ENCODE measurements around the gene PAH.

Gene PAH

DNA sequence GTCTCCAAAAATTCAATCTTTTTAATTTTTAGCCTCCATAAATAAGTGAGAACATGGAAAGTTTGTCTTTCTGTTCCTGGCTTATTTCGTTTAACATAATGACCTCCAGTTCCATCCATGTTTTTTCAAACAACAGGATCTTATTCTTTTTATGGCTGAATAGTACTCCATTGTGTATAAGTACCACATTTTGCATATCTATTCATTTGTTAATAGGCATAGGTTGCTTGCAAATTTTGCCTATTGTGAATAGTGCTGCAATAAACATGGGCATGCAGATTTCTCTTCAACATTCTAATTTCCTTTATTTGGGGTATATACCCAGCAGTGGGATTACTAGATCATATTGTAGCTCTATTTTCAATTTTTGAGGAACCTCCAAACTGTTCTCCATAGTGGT, 16.1 kb upstream of the PAH start:
- TF ChIP-seq, protein P1, sequence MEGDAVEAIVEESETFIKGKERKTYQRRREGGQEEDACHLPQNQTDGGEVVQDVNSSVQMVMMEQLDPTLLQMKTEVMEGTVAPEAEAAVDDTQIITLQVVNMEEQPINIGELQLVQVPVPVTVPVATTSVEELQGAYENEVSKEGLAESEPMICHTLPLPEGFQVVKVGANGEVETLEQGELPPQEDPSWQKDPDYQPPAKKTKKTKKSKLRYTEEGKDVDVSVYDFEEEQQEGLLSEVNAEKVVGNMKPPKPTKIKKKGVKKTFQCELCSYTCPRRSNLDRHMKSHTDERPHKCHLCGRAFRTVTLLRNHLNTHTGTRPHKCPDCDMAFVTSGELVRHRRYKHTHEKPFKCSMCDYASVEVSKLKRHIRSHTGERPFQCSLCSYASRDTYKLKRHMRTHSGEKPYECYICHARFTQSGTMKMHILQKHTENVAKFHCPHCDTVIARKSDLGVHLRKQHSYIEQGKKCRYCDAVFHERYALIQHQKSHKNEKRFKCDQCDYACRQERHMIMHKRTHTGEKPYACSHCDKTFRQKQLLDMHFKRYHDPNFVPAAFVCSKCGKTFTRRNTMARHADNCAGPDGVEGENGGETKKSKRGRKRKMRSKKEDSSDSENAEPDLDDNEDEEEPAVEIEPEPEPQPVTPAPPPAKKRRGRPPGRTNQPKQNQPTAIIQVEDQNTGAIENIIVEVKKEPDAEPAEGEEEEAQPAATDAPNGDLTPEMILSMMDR (IDR thresholded peaks at IDR 0.05; ENCODE audit: control insufficient read depth, extremely low read depth, insufficient read depth) = no peak
- no peak overlapping the region for H3K4me3 ChIP-seq (ENCODE audit: low read depth, low read length)
- no peak for DNase-seq (ENCODE audit: low read depth)

DNA sequence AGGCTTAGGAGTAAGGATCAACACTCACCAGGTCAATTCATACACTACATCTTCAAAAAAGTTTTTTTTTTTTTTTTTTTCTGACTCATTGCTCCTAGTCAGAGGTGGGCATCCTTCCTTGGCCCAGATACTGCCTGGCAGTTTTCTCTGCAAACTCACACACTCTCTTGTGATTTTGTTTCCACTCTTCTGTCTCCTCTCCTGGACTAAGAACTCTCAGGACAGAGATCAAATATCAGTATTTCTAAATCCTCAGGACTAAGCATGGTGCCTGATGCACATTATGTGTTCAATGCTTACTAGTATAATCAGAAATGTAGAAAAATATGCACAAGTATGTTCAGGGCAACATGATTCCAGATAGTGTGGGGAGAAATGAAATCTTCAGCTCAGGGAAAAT, 10.2 kb upstream of the PAH start:
- TF ChIP-seq, protein P1 (IDR thresholded peaks at IDR 0.05; ENCODE audit: control insufficient read depth, extremely low read depth, insufficient read depth) = no peak
- H3K4me3 ChIP-seq (ENCODE audit: low read depth, low read length) = no peak overlapping the region
- no peak for DNase-seq (ENCODE audit: low read depth)

DNA sequence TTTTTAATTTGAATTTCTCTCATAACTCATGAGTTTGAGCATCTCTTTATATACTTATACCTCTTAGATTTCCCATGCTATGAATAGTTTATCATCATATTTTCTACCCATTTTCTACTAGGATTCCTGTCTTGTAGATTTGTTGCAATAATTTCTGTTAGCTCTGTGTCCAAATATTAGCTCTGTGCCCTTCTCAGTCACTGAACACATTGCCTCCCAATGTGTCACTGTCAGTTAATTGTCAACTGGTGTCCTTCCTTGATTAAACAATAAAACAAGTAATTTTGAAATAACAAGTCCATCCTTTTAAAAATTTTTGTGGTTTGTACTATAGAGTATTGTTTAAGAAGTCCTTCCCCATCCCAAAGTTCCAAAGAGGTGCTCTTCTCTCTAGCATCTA, 4.2 kb upstream of the PAH start:
- TF ChIP-seq, protein P1 (IDR thresholded peaks at IDR 0.05; ENCODE audit: control insufficient read depth, extremely low read depth, insufficient read depth) = no peak
- H3K4me3 ChIP-seq (ENCODE audit: low read depth, low read length) = no peak overlapping the region
- no peak for DNase-seq (ENCODE audit: low read depth)

DNA sequence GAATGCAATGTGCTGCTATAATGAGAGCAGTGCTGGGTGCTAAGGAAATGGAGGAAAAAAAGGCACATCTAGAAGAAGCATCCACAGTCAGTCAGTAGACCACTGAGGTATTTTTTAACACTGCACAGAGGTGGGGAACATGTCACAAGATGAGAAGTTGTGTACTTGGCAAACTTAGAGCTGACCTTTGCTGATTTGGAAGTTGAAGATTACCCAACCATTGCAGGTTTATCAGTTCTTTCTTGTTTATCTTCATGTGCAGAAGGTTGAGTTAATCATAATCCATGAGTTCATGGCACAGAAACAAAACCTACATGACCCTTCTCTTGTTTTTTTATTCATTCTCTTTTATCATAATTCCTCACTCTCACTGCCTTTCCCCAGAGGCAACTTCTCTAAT, 3.2 kb upstream of the PAH start:
- DNase-seq (ENCODE audit: low read depth) = peak; percentile 45
- H3K4me3 ChIP-seq (ENCODE audit: low read depth, low read length) = no peak overlapping the region
- TF ChIP-seq, protein P1 (IDR thresholded peaks at IDR 0.05; ENCODE audit: control insufficient read depth, extremely low read depth, insufficient read depth) = no peak

DNA sequence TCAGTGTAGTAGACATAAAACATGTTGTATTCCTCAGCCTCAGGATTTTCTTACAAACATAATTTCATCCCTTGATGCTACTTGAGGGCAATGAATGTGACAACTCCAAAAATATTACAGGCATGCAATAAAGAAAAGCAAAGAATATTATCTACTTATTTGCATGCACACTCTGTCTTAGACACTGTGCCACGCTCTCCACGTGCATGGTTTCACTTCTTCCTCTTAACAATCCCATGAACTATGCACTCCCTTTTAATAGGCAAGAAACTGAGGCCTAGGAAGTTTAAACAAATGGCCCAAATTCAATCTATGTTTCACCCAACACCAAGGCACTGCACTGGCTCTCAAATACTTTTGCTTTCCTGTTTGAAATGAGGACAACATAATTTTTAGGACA, 1.8 kb upstream of the PAH start:
- no peak for DNase-seq (ENCODE audit: low read depth)
- TF ChIP-seq, protein P1 (IDR thresholded peaks at IDR 0.05; ENCODE audit: control insufficient read depth, extremely low read depth, insufficient read depth) = no peak
- H3K4me3 ChIP-seq (ENCODE audit: low read depth, low read length) = no peak overlapping the region

DNA sequence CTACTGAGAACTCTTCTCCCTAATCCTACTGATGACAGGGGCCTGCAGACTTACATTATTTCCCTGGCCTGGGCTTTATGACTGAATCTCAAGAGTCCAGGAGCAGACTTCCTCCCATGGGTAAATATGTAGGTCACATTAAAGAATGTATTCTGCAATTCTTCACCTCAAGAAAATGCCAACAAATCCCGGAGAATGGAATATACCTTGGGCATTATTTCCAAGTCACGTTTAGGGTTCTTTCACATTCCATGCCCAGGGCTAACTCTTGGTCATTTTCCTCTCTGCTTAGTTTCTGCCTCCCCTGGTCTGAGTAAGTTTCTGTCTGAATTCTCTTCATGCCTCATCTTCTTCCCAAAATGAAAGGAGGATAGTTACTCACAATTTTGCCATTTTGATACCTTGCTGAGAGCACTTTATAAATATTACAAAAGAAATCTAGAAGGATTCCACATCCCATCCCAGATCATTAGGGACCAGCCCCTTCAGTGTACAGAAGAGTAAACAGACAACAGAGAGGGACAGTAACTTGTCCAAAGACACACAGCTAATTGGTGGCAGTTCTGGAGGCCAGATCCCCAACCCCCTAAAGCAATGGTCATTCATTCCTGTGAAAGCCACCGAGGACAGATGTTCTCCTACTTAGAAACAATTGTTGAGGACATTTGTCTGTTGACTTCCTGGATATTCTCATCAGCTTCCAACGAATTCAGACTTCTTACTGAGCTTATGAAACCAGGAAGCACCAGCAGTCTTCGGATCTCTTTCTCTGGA, 605 bp downstream of the PAH start:
- no peak for DNase-seq (ENCODE audit: low read depth)
- H3K4me3 ChIP-seq (ENCODE audit: low read depth, low read length) = no peak overlapping the region
- TF ChIP-seq, protein P1 (IDR thresholded peaks at IDR 0.05; ENCODE audit: control insufficient read depth, extremely low read depth, insufficient read depth) = no peak

Measured in LNCaP clone FGC (cell line).